ENCODE data around the gene DSG2. TPM values are rescaled to one million over a fixed set of nuclear protein-coding genes. Genes with fewer than 3 reads are reported as not detected.

The DSG2 gene
- total and polyA plus RNA-seq, 2 of the 4 experiments (the other 2 are of a cell fraction): 1.8 to 2.3 TPM

GRCh38 chr18:31482051-31482450 lies 15.9 kb upstream of the DSG2 start:
- no CpG with 5 or more reads among the region's 1 CpG for WGBS, 2 experiments (ENCODE audit: extremely low coverage in 2 of 2, insufficient read length in 1 of 2)
- no peak overlapping the region for H3K4me3 ChIP-seq (ENCODE audit: insufficient read depth, low read depth, low read length)
- H2BK5ac ChIP-seq (ENCODE audit: low read depth, low read length, poor library complexity, severe bottlenecking): no peak overlapping the region
- no peak overlapping the region for H3K4ac ChIP-seq (ENCODE audit: low read depth, low read length)
- H2AFZ ChIP-seq (replicated peaks; ENCODE audit: low read length, poor library complexity): no peak overlapping the region
- no peak overlapping the region for H2AK5ac ChIP-seq (ENCODE audit: low read depth, low read length)
- H2BK120ac ChIP-seq (ENCODE audit: low read depth, low read length): no peak overlapping the region
- no peak overlapping the region for H2BK20ac ChIP-seq (ENCODE audit: low read depth, low read length)
- ChIA-PET POLR2A (ENCODE audit: unreplicated experiment) (no interaction called here), CTCF (no interaction called here)
- H3K9ac ChIP-seq (ENCODE audit: low read depth, low read length): no peak overlapping the region
- no peaks in the 10 kb centered on the region for H3K9me1 ChIP-seq (ENCODE audit: insufficient read depth, low read length)
- ATAC-seq (ENCODE audit: low read depth): no peak
- H3K27ac ChIP-seq (ENCODE audit: insufficient read depth, low read length): no peak overlapping the region
- no peak overlapping the region for H3K18ac ChIP-seq (ENCODE audit: low read depth, low read length)
- no peaks in the 10 kb centered on the region for H3K79me1 ChIP-seq (ENCODE audit: low read depth in 1 of 2, low read length in 2 of 2)
- no peaks in the 10 kb centered on the region for H3K36me3 ChIP-seq (ENCODE audit: control insufficient read depth, insufficient read depth, low read length)
- no peak overlapping the region for H4K91ac ChIP-seq (ENCODE audit: insufficient read depth, low read depth, low read length)
- H4K8ac ChIP-seq (ENCODE audit: low read depth in 2 of 2, low read length in 2 of 2): no peak overlapping the region
- no peaks in the 10 kb centered on the region for H3K4me1 ChIP-seq (ENCODE audit: control insufficient read depth, insufficient read depth, low read length)
- in situ Hi-C loops (cut with MboI; ENCODE audit: low sequenced_read_pairs): no loop called here
- no TSS peak for BruUV-seq (replicated peaks)
- no peak overlapping the region for H3K4me2 ChIP-seq (ENCODE audit: low read depth, low read length)
- no peak overlapping the region for H2AK9ac ChIP-seq (replicated peaks; ENCODE audit: low read depth, low read length, poor library complexity)
- H4K5ac ChIP-seq (ENCODE audit: low read depth, low read length): no peak overlapping the region
- DNase-seq: no peak
- H3K56ac ChIP-seq (ENCODE audit: extremely low read depth, insufficient read depth, low read length): no peak overlapping the region
- no peak overlapping the region for H3K23ac ChIP-seq (ENCODE audit: low read depth, low read length)
- no peak overlapping the region for H3K14ac ChIP-seq (replicated peaks; ENCODE audit: low read depth, low read length)
- no peak for TF ChIP-seq FOS (IDR thresholded peaks at IDR 0.05; ENCODE audit: low read depth, low read length)
- TF ChIP-seq MXI1 (IDR thresholded peaks at IDR 0.05; ENCODE audit: borderline replicate concordance, low read depth, low read length): no peak
- no peak for TF ChIP-seq RFX5 (IDR thresholded peaks at IDR 0.05; ENCODE audit: low read depth, low read length)
- intact Hi-C loops (cut with micrococcal nuclease): no loop called here
- H3K27me3 ChIP-seq (ENCODE audit: control insufficient read depth, insufficient read depth, low read length): no peaks in the 10 kb centered on the region
- dilution Hi-C loops (cut with HindIII; ENCODE audit: low sequenced_read_pairs, unreplicated experiment): no loop called here
- H3K9me3 ChIP-seq (ENCODE audit: control insufficient read depth, insufficient read depth, low read length): no peaks in the 10 kb centered on the region
- H4K20me1 ChIP-seq (ENCODE audit: insufficient read depth, low read length): no peaks in the 10 kb centered on the region
- no peak overlapping the region for H2BK15ac ChIP-seq (ENCODE audit: low read depth, low read length)

Measured in IMR-90 (cell line).